ENCODE measurements around the gene IFNA14. TPM values are rescaled to one million over a fixed set of nuclear protein-coding genes. Genes with fewer than 3 reads are reported as not detected.
A peak's percentile ranks its signal among the peaks of the same experiment; 100 is the strongest.
"Not testable (repeated sequence)": the region's sequence is repeated elsewhere in the genome, so short reads cannot be mapped to it uniquely, and the experiment has no call there.

IFNA14 gene
- total and polyA plus RNA-seq, 2 donors (not counting 1 experiment from before 2014, with no cell fraction given): not detected

- H3K4me3 ChIP-seq (ENCODE audit: control extremely low read depth in 1 of 5, extremely low read depth in 1 of 5, insufficient read depth in 1 of 5, low read depth in 2 of 5, low read length in 4 of 5); H3K9me3 ChIP-seq (ENCODE audit: control extremely low read depth in 1 of 3, control insufficient read depth in 2 of 3, insufficient read depth in 1 of 3, low read length in 2 of 3); H3K79me2 ChIP-seq (ENCODE audit: control insufficient read depth, insufficient read depth, low read length); POLR2A ChIA-PET; H3K9ac ChIP-seq (ENCODE audit: low read length); H3K4me3 Mint-ChIP-seq; H3K27me3 ChIP-seq (replicated peaks in 1 of 4; ENCODE audit: control extremely low read depth in 1 of 4, control insufficient read depth in 3 of 4, insufficient read depth in 4 of 4, low read length in 3 of 4); H3K9me3 Mint-ChIP-seq (ENCODE audit: insufficient read depth); H3K27ac Mint-ChIP-seq; H3K36me3 ChIP-seq (replicated peaks in 1 of 2; ENCODE audit: control extremely low read depth in 1 of 2, control insufficient read depth in 1 of 2, extremely low read depth in 1 of 2, insufficient read depth in 2 of 2, low read length in 1 of 2); H3K27ac ChIP-seq (ENCODE audit: low read length in 2 of 2); H4K20me1 ChIP-seq (ENCODE audit: control insufficient read depth, insufficient read depth, low read length, poor library complexity, severe bottlenecking); H3K4me1 Mint-ChIP-seq; H3K4me1 ChIP-seq (ENCODE audit: control insufficient read depth in 2 of 2, insufficient read depth in 2 of 2, low read length in 2 of 2): not testable (repeated sequence)
- peak; percentile 64 for TF ChIP-seq CTCF (IDR thresholded peaks at IDR 0.05)
- CTCF ChIA-PET: interaction anchor here (0.8 to 2.1 kb wide), 14 partner anchors 14 to 564 kb away, joined by 3 to 11 read pairs (median 4); no protein-coding TSS in a partner anchor
- peaks cover 16% of the 10 kb centered on the region for H3K27me3 Mint-ChIP-seq
- intact Hi-C loops (cut with micrococcal nuclease): loop anchor here (1.0 kb wide), 1 partner anchor 554 kb away; no protein-coding TSS in a partner anchor
- DNase-seq: peak; percentile 62
- ATAC-seq (ENCODE audit: low read depth): peak; percentile 63
- WGBS (ENCODE audit: insufficient coverage): 0% methylated on average over 2 of the region's 8 CpGs
- peak overlapping the region; percentile 19 for H3K4me2 ChIP-seq (replicated peaks; ENCODE audit: low read depth, low read length, poor library complexity, severe bottlenecking)
- H2AFZ ChIP-seq (ENCODE audit: insufficient read depth, low read depth, low read length, poor library complexity, severe bottlenecking): peak overlapping the region; percentile 45
Measured at GRCh38 chr9:21235468-21236359, 4.1 kb downstream of the IFNA14 start.

GRCh38 chr9:21234153-21234687, 5.6 kb downstream of the IFNA14 start:
- Mint-ChIP-seq H3K9me3 (ENCODE audit: insufficient read depth) (no peaks in the 10 kb centered on the region), H3K4me3 (no peak overlapping the region), H3K4me1 (peaks cover 6% of the 10 kb centered on the region), H3K27me3 (peaks cover 16% of the 10 kb centered on the region), H3K27ac (no peak overlapping the region)
- H4K20me1 ChIP-seq (ENCODE audit: control insufficient read depth, insufficient read depth, low read length, poor library complexity, severe bottlenecking): no peaks in the 10 kb centered on the region
- no peak for DNase-seq
- H3K36me3 ChIP-seq (replicated peaks in 1 of 2; ENCODE audit: control extremely low read depth in 1 of 2, control insufficient read depth in 1 of 2, extremely low read depth in 1 of 2, insufficient read depth in 2 of 2, low read length in 1 of 2): no peaks in the 10 kb centered on the region
- intact Hi-C loops (cut with micrococcal nuclease): no loop called here
- WGBS (ENCODE audit: insufficient coverage): 85% methylated on average over 3 of the region's 4 CpGs
- no peak for TF ChIP-seq CTCF (IDR thresholded peaks at IDR 0.05)
- TF ChIP-seq EZH2 (IDR thresholded peaks at IDR 0.05; ENCODE audit: borderline replicate concordance, insufficient read depth, low read depth, low read length, poor library complexity, severe bottlenecking): no peak
- no peaks in the 10 kb centered on the region for H3K79me2 ChIP-seq (ENCODE audit: control insufficient read depth, insufficient read depth, low read length)
- ATAC-seq (ENCODE audit: low read depth): no peak
- no peak overlapping the region for H3K9ac ChIP-seq (ENCODE audit: low read length)
- H3K4me2 ChIP-seq (replicated peaks; ENCODE audit: low read depth, low read length, poor library complexity, severe bottlenecking): no peak overlapping the region
- ChIA-PET POLR2A (no interaction called here), CTCF (interaction anchor here (0.8 to 2.1 kb wide), 2 partner anchors 10 to 15 kb away, joined by 3 to 6 read pairs; no protein-coding TSS in a partner anchor)
- H3K4me1 ChIP-seq (ENCODE audit: control insufficient read depth in 2 of 2, insufficient read depth in 2 of 2, low read length in 2 of 2): no peaks in the 10 kb centered on the region
- no peaks in the 10 kb centered on the region for H3K9me3 ChIP-seq (ENCODE audit: control extremely low read depth in 1 of 3, control insufficient read depth in 2 of 3, insufficient read depth in 1 of 3, low read length in 2 of 3)
- no peak overlapping the region for H3K4me3 ChIP-seq (ENCODE audit: control extremely low read depth in 1 of 5, extremely low read depth in 1 of 5, insufficient read depth in 1 of 5, low read depth in 2 of 5, low read length in 4 of 5)
- no peak overlapping the region for H2AFZ ChIP-seq (ENCODE audit: insufficient read depth, low read depth, low read length, poor library complexity, severe bottlenecking)
- H3K27ac ChIP-seq (ENCODE audit: low read length in 2 of 2): no peak overlapping the region
- H3K27me3 ChIP-seq (replicated peaks in 1 of 4; ENCODE audit: control extremely low read depth in 1 of 4, control insufficient read depth in 3 of 4, insufficient read depth in 4 of 4, low read length in 3 of 4): no peaks in the 10 kb centered on the region

Measured in B cell (primary cell).